HEK293 (cell line): ENCODE data around the gene SNRPF.
A peak's percentile ranks its signal among the peaks of the same experiment; 100 is the strongest.

Experiments used
- CTCF ChIA-PET: fragments of 350-600 bp; formaldehyde crosslinking; extraction: SDS; loops from one replicate; lab custom pipeline; 2021; ENCODE audit warnings: antibody characterized with exemption; lab: Yijun Ruan, JAX
- POLR2A ChIA-PET: fragments of 300-600 bp; formaldehyde crosslinking; extraction: SDS; loops from one replicate; lab custom pipeline; 2020; ENCODE audit warnings: antibody characterized with exemption, inconsistent platforms; lab: Yijun Ruan, JAX
- H3K27ac ChIP-seq: fragments of 200-500 bp; sonication (Bioruptor generic); 2 replicates; pipeline ENCODE4 v1.5.1; 2014; ENCODE audit warnings: low read depth, low read length, control low read depth, inconsistent platforms; ENCODE audit errors: extremely low read depth
- H3K36me3 ChIP-seq, 2 experiments: fragments of 200-500 bp in 1 of 2; sonication (Bioruptor generic) in 1 of 2; 1 replicate in 1 of 2; 2 replicates in 1 of 2; pipeline ENCODE4 v1.5.1; 2014 to 2017; ENCODE audit warnings: inconsistent platforms in 2 of 2, low read length in 2 of 2; ENCODE audit not compliant: control insufficient read depth in 2 of 2, insufficient read depth in 1 of 2
- H3K4me1 ChIP-seq: fragments of 200-500 bp; sonication (Bioruptor generic); 2 replicates; pipeline ENCODE4 v1.5.1; 2014; ENCODE audit warnings: mild to moderate bottlenecking, low read length, inconsistent platforms; ENCODE audit not compliant: control insufficient read depth, insufficient read depth
- H3K4me3 ChIP-seq: 2 replicates; pipeline ENCODE4 v1.5.1; 2011; ENCODE audit warnings: low read depth, mild to moderate bottlenecking, control low read depth, low read length, moderate library complexity
- H3K9me3 ChIP-seq: fragments of 200-500 bp; sonication (Bioruptor generic); 2 replicates; pipeline ENCODE4 v1.5.1; 2014; ENCODE audit warnings: low read depth, low read length, inconsistent platforms; ENCODE audit not compliant: control insufficient read depth, insufficient read depth
- GLI2 ChIP-seq: fragments of 450-650 bp; formaldehyde crosslinking; IDR thresholded peaks from 2 replicates; pipeline ENCODE4; 2017; ENCODE audit warnings: missing biosample characterization, missing genetic modification characterization, low read depth, borderline replicate concordance
- GLI4 ChIP-seq: fragments of 450-650 bp; formaldehyde crosslinking; IDR thresholded peaks from 2 replicates; pipeline ENCODE4 v1.5.1; 2016; ENCODE audit warnings: missing biosample characterization, missing genetic modification characterization
- HOXC10 ChIP-seq: sonication (generic); formaldehyde crosslinking; IDR thresholded peaks from 2 replicates; pipeline ENCODE4 v1.8.1; 2023; ENCODE audit warnings: mild to moderate bottlenecking, missing genetic modification reagents
- MZF1 ChIP-seq: fragments of 450-650 bp; formaldehyde crosslinking; IDR thresholded peaks from 2 replicates; pipeline ENCODE4 v1.5.1; 2017; ENCODE audit warnings: missing biosample characterization, missing genetic modification characterization, borderline replicate concordance
- SETDB1 ChIP-seq: IDR thresholded peaks from one replicate; pipeline ENCODE4 v1.6.1; 2017; ENCODE audit warnings: mild to moderate bottlenecking, low read length, moderate library complexity, mixed read lengths; ENCODE audit not compliant: insufficient read length
- ZFHX2 ChIP-seq: fragments of 450-650 bp; formaldehyde crosslinking; conservative IDR thresholded peaks from 2 replicates; pipeline ENCODE4 v1.5.1; 2016; ENCODE audit warnings: missing biosample characterization, missing genetic modification characterization
- ZFP69B ChIP-seq: fragments of 450-650 bp; formaldehyde crosslinking; IDR thresholded peaks from 2 replicates; pipeline ENCODE4 v1.5.1; 2016; ENCODE audit warnings: missing biosample characterization, missing genetic modification characterization
- ZNF184 ChIP-seq: fragments of 450-650 bp; IDR thresholded peaks from 2 replicates; pipeline ENCODE4 v1.5.1; 2018; ENCODE audit warnings: missing biosample characterization, mild to moderate bottlenecking, missing genetic modification characterization
- ZNF335 ChIP-seq: fragments of 450-650 bp; formaldehyde crosslinking; conservative IDR thresholded peaks from 2 replicates; pipeline ENCODE4 v1.5.1; 2016; ENCODE audit warnings: missing biosample characterization, missing genetic modification characterization
- ZNF391 ChIP-seq: fragments of 450-650 bp; formaldehyde crosslinking; IDR thresholded peaks from 2 replicates; pipeline ENCODE4 v1.5.1; 2016; ENCODE audit warnings: low read depth, missing biosample characterization, missing genetic modification characterization, borderline replicate concordance
- ZNF514 ChIP-seq: fragments of 450-650 bp; formaldehyde crosslinking; IDR thresholded peaks from 2 replicates; pipeline ENCODE4 v1.5.1; 2016; ENCODE audit warnings: missing biosample characterization, missing genetic modification characterization
- ZNF548 ChIP-seq: fragments of 450-650 bp; formaldehyde crosslinking; IDR thresholded peaks from 2 replicates; pipeline ENCODE4 v1.5.1; 2016; ENCODE audit warnings: missing biosample characterization, missing genetic modification characterization
- ZNF560 ChIP-seq: fragments of 450-650 bp; formaldehyde crosslinking; IDR thresholded peaks from 2 replicates; pipeline ENCODE4 v1.5.1; 2017; ENCODE audit warnings: missing biosample characterization, missing genetic modification characterization, borderline replicate concordance
- ZNF654 ChIP-seq: fragments of 450-650 bp; formaldehyde crosslinking; IDR thresholded peaks from 2 replicates; pipeline ENCODE4 v1.5.1; 2016; ENCODE audit warnings: low read depth, missing biosample characterization, missing genetic modification characterization
- ZNF658 ChIP-seq: fragments of 450-650 bp; formaldehyde crosslinking; IDR thresholded peaks from 2 replicates; pipeline ENCODE4; 2016; ENCODE audit warnings: missing biosample characterization, missing genetic modification characterization
- ZNF76 ChIP-seq: fragments of 450-650 bp; formaldehyde crosslinking; IDR thresholded peaks from 2 replicates; pipeline ENCODE4; 2016; ENCODE audit warnings: low read depth, missing biosample characterization, missing genetic modification characterization, borderline replicate concordance
- ZSCAN30 ChIP-seq: fragments of 450-650 bp; IDR thresholded peaks from 2 replicates; pipeline ENCODE4 v1.5.1; 2018; ENCODE audit warnings: missing biosample characterization, mild to moderate bottlenecking, missing genetic modification characterization, moderate library complexity
- ZXDB ChIP-seq: fragments of 450-650 bp; formaldehyde crosslinking; IDR thresholded peaks from 2 replicates; pipeline ENCODE4 v1.5.1; 2016; ENCODE audit warnings: missing biosample characterization, missing genetic modification characterization
- TF ChIP-seq, protein P1 (sequence below): fragments of 450-650 bp; formaldehyde crosslinking; IDR thresholded peaks from 2 replicates; pipeline ENCODE4 v1.5.1; 2016; ENCODE audit warnings: missing biosample characterization, missing genetic modification characterization
- TF ChIP-seq, protein P2 (sequence below): fragments of 450-650 bp; formaldehyde crosslinking; IDR thresholded peaks from 2 replicates; pipeline ENCODE4 v1.5.1; 2016; ENCODE audit warnings: missing biosample characterization, missing genetic modification characterization
- TF ChIP-seq, protein P3 (sequence below): fragments of 450-650 bp; formaldehyde crosslinking; IDR thresholded peaks from 2 replicates; pipeline ENCODE4 v1.5.1; 2016; ENCODE audit warnings: missing biosample characterization, missing genetic modification characterization

Gene SNRPF

DNA sequence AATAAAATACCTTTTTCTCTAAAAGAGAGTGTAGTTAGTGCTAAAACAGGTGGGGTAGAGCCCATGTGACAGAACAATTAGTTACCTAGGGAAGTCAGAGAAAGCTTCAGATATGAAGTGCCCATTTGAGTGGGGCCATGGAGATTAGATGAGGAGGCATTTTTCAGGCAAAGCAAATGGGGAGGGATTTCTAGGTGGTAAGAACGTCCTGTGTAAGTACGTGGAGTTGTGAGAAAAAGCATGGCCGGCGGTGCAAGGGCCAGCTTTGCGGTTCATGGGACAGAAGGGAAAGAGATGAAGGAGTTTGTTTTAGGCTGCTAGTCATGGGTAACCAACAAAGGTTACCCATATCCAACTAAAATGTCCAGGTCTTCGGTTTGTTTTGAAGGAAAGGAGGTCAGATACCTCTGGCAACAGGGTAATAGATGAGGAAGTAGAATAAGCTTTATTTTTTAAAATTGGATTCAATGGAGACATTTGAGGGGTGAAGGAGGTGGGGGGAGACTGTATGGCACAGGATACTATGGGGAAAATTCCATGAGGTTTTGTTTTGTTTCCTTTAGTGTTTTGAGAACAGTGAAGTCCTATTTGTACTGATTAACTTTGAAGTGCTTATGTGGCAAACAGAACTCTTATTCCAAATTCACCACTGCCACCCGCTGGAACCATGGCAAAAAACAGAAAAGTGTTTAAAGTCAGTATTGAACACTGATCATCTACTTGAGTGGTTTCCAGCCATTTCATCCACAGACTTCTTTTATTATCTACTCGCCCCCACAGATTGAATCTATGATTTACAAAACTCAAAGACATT lies 10.0 kb upstream of the SNRPF start:
- Histone ChIP-seq H3K27ac (no peak overlapping the region), H3K9me3 (no peaks in the 10 kb centered on the region), H3K4me3 (no peak overlapping the region), H3K36me3 (no peaks in the 10 kb centered on the region), H3K4me1 (no peaks in the 10 kb centered on the region)
- ChIA-PET POLR2A (no interaction called here), CTCF (interaction anchor here (0.6 to 3.4 kb wide), 15 partner anchors 12 to 976 kb away, joined by 3 to 29 read pairs (median 3); partner anchors contain the start of gene CCDC38)
- TF ChIP-seq HOXC10 (CRISPR knock-in tag) (no peak), ZSCAN30 (tag by site-specific recombination) (no peak), ZNF658 (tag by site-specific recombination) (no peak), ZNF548 (tag by site-specific recombination) (no peak), ZNF335 (no peak), ZNF654 (tag by site-specific recombination) (peak; percentile 68), ZNF184 (tag by site-specific recombination) (no peak)
- TF ChIP-seq, protein P1, sequence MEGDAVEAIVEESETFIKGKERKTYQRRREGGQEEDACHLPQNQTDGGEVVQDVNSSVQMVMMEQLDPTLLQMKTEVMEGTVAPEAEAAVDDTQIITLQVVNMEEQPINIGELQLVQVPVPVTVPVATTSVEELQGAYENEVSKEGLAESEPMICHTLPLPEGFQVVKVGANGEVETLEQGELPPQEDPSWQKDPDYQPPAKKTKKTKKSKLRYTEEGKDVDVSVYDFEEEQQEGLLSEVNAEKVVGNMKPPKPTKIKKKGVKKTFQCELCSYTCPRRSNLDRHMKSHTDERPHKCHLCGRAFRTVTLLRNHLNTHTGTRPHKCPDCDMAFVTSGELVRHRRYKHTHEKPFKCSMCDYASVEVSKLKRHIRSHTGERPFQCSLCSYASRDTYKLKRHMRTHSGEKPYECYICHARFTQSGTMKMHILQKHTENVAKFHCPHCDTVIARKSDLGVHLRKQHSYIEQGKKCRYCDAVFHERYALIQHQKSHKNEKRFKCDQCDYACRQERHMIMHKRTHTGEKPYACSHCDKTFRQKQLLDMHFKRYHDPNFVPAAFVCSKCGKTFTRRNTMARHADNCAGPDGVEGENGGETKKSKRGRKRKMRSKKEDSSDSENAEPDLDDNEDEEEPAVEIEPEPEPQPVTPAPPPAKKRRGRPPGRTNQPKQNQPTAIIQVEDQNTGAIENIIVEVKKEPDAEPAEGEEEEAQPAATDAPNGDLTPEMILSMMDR (tag by site-specific recombination) = peak; percentile 60

DNA sequence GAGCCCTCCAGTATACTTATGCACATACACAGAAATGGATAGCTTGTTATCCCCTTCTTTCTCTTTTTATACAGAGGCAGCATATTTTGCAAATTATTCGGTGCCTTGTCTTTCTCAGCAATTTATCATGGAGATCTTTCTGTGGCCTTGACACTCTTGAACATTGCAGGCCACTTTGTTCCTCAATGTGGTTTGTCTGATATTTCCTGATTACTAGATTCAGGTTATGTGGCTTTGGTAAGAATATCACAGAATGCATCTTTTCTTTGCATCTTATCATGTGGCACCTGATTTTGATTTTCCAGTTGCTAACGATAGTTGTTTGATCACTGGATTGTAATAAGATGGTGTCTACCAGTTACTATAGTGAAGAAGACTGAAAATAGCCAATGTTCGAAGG lies 7.1 kb upstream of the SNRPF start:
- ChIA-PET POLR2A (no interaction called here), CTCF (interaction anchor here (0.6 to 1.2 kb wide), 2 partner anchors 270 to 1178 kb away, joined by 3 to 5 read pairs; no protein-coding TSS in a partner anchor)
- H3K4me3 ChIP-seq = no peak overlapping the region
- H3K27ac ChIP-seq = no peak overlapping the region
- no peaks in the 10 kb centered on the region for H3K4me1 ChIP-seq
- TF ChIP-seq MZF1 (tag by site-specific recombination) (no peak), GLI2 (no peak), ZNF560 (tag by site-specific recombination) (no peak), ZFP69B (tag by site-specific recombination) (no peak), ZNF514 (tag by site-specific recombination) (no peak), ZNF76 (tag by site-specific recombination) (no peak), SETDB1 (no peak)
- TF ChIP-seq, protein P2, sequence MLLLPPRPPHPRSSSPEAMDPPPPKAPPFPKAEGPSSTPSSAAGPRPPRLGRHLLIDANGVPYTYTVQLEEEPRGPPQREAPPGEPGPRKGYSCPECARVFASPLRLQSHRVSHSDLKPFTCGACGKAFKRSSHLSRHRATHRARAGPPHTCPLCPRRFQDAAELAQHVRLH (tag by site-specific recombination) = no peak
- TF ChIP-seq, protein P3, sequence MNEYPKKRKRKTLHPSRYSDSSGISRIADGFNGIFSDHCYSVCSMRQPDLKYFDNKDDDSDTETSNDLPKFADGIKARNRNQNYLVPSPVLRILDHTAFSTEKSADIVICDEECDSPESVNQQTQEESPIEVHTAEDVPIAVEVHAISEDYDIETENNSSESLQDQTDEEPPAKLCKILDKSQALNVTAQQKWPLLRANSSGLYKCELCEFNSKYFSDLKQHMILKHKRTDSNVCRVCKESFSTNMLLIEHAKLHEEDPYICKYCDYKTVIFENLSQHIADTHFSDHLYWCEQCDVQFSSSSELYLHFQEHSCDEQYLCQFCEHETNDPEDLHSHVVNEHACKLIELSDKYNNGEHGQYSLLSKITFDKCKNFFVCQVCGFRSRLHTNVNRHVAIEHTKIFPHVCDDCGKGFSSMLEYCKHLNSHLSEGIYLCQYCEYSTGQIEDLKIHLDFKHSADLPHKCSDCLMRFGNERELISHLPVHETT (tag by site-specific recombination) = no peak
- H3K9me3 ChIP-seq = no peaks in the 10 kb centered on the region
- no peaks in the 10 kb centered on the region for H3K36me3 ChIP-seq

DNA sequence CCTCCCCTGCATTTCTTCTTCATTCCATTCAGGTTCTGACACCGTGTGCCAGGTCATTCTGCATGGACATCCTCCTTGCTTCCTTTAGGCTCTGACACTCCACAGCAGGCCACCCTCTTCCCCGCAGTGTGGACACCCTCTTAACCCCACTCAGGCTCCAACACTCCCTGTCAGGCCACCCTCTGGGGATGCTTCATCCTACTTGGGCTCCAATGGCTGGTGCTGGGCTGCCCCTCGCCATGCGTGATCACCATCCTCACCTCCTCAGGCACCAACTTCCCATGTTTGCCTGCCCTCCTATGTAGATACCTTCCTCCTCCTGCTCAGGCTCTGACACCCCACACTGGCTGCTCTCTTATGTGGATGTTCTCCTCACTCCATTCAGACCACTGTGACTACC lies 6.6 kb upstream of the SNRPF start:
- no peaks in the 10 kb centered on the region for H3K9me3 ChIP-seq
- no peaks in the 10 kb centered on the region for H3K4me1 ChIP-seq
- H3K4me3 ChIP-seq = no peak overlapping the region
- no peaks in the 10 kb centered on the region for H3K36me3 ChIP-seq
- H3K27ac ChIP-seq = no peak overlapping the region
- ChIA-PET POLR2A (no interaction called here), CTCF (interaction anchor here (0.6 kb wide), 2 partner anchors 1177 to 1182 kb away, joined by 3 read pairs; no protein-coding TSS in a partner anchor)
- TF ChIP-seq ZNF391 (tag by site-specific recombination) = no peak
- no peak for TF ChIP-seq ZFHX2 (tag by site-specific recombination)
- TF ChIP-seq GLI4 (tag by site-specific recombination) = no peak
- TF ChIP-seq ZXDB (tag by site-specific recombination) = no peak
- TF ChIP-seq, all 188 proteins: peak for 0
